GM21737 (cell line): ENCODE data around the gene TADA1.
"Not testable (repeated sequence)": the region's sequence is repeated elsewhere in the genome, so short reads cannot be mapped to it uniquely, and the experiment has no call there.

ENCODE experiments used
- ATAC-seq: cut with Tn5 transposase; IDR thresholded peaks from one replicate; pipeline ENCODE4 v1.9.1; 2021; ENCODE audit warnings: mild to moderate bottlenecking, moderate library complexity; ENCODE audit not compliant: unreplicated experiment

Gene TADA1

GRCh38 chr1:166844791-166845190, 31.3 kb downstream of the TADA1 start:
- no peak for ATAC-seq

GRCh38 chr1:166843769-166844596, 32.1 kb downstream of the TADA1 start:
- ATAC-seq = no peak

DNA sequence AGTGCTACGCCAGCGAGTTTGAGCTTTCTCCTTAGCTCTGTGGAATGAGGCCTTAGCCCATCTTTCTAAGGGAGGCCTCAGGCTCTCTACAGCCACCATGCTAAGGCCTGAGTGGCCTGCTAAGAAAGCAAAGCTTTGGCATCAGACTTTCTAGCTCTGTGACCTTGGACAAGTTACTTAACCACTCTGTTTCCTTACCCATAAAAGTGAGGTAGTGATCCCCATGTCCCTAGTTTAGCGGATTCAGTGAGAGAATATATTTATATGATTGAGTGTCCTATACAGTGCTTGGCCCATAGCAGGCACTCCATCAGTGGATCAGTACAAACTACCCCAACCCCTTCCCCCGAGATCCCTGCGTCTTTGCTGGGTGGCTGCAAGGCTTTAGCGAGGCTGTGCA, 32.7 kb downstream of the TADA1 start:
- ATAC-seq = no peak

- ATAC-seq = no peak
Measured at GRCh38 chr1:166840309-166841274, 35.5 kb downstream of the TADA1 start.

- peak; percentile 30 for ATAC-seq
Measured at GRCh38 chr1:166839600-166840308, 36.3 kb downstream of the TADA1 start.

DNA sequence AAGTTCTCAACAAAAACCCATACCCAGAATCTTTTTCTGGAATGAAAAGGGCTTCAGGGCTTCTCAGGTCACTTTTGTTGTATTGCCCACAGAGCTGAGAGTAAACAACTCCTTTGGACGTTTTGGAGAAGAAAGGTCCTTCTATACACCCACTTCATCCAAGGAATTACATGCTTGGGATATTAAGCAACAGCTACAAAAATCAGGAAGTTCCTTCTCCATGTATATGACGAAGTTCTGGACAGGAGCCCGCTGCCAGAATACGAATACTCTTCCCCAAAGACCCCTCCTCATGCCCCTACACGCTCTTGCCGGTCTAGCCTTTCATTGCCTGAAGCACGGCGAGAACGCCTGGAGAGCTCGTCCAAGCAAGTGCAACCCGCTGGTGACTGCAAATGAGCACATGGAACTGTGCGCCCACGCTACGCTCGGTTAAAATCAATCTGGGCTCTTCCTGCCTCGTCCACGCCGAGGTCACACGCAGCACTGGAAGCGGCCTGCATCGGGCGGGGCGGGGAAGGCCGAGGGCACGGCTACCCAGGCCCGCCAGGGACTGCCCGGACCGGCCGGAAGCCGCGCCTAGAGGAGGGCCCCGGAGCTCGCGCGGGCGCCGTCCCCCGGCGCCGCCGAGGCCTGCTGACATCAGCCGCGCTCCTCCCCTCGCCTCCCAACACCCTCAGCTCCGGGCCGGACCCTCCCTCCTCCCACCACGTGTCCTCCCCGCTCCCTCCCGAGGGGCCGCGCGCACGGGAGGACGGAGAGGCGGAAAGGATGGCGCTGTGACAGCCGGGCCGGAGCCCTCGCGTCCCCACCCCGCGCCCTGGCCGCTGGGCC, 37.1 kb downstream of the TADA1 start, which contains the start of gene POGK:
TSS of gene POGK (plus strand) at position 710 of the 834 bp plus-strand sequence. CDS start 1,482 bp downstream, outside the sequence.
- ATAC-seq = peak; percentile 96

- no peak for ATAC-seq
Measured at GRCh38 chr1:166836733-166837132, 39.3 kb downstream of the TADA1 start.

GRCh38 chr1:166829762-166830161, 46.3 kb downstream of the TADA1 start:
- ATAC-seq = not testable (repeated sequence)

GRCh38 chr1:166827426-166827825, 48.6 kb downstream of the TADA1 start:
- ATAC-seq = no peak

- ATAC-seq = no peak
Measured at GRCh38 chr1:166822385-166822784, 53.7 kb downstream of the TADA1 start.

GRCh38 chr1:166819974-166820373, 56.1 kb downstream of the TADA1 start:
- ATAC-seq = no peak

DNA sequence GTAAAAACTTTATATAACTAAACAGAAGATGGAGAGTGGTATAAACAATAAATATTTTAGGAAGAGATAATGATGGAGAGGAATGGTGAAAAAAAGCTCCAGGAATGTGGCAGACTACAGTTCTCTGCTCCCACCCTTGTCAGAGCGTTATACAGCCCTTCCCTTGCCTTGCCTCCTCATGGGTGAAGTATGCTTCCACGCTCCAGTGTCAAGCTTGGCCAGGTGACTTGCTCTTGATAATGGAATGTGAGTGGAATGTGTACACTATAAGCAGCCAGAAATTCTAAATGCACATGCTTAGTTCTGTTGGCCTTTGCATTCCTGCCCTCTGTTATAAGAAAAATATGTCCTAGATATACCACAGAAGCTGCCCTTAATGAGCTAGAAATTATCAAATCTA, 61.5 kb downstream of the TADA1 start:
- no peak for ATAC-seq

GRCh38 chr1:166813508-166814223, 62.4 kb downstream of the TADA1 start:
- no peak for ATAC-seq

GRCh38 chr1:166811691-166812090, 64.4 kb downstream of the TADA1 start:
- ATAC-seq = no peak

- ATAC-seq = no peak
Measured at GRCh38 chr1:166808952-166809351, 67.1 kb downstream of the TADA1 start.
